Lower leg skin (tissue), 4 donors: Measurements from ENCODE around the gene ZNF587B. TPM values are rescaled to one million over a fixed set of nuclear protein-coding genes. Genes with fewer than 3 reads are reported as not detected.
A peak's percentile ranks its signal among the peaks of the same experiment; 100 is the strongest.
"Not testable (repeated sequence)": the region's sequence is repeated elsewhere in the genome, so short reads cannot be mapped to it uniquely, and the experiment has no call there.

ENCODE experiments used
- DNase-seq, 2 donors: peaks; one replicate each; pipeline ENCODE4 v3.0.0-alpha.2; 2019; ENCODE audit warnings: low spot score in 2 of 2
- H3K4me3 ChIP-seq: fragments of 200-600 bp; sonication (generic); 2 replicates; pipeline ENCODE4 v1.5.1; 2017; ENCODE audit warnings: mild to moderate bottlenecking, low read depth; ENCODE audit not compliant: poor library complexity, severe bottlenecking
- POLR2A ChIP-seq, 2 donors: fragments of 450-650 bp; IDR thresholded peaks; one replicate each; pipeline ENCODE4 v1.6.1; 2016 to 2017; ENCODE audit warnings: antibody characterized with exemption in 2 of 2, mild to moderate bottlenecking in 1 of 2, moderate library complexity in 1 of 2
- WGBS, 2 donors: methylation state at CpG; one replicate each; pipeline ENCODE4 v1.1.5; 2018; 5-methylcytosine and 5-hydroxymethylcytosine counted together
- intact Hi-C: fragments of 100-400 bp; cut with DNase I; formaldehyde crosslinking; loops from one replicate; pipeline ENCODE4 v1.15.0; 2023; ENCODE audit warnings: low total_unique reads
- total RNA-seq, 4 donors: library from RNA; depleted of rRNA; stranded (reverse); fragments of >200 nt; gene quantifications; one replicate each; pipeline ENCODE4 v1.1.0, GENCODE V29; 2016
- TF ChIP-seq, protein P1 (sequence below), 3 donors: fragments of 450-650 bp; IDR thresholded peaks; one replicate each; pipeline ENCODE4 v1.5.1; 2016; ENCODE audit warnings: antibody characterized with exemption in 3 of 3, mild to moderate bottlenecking in 3 of 3, moderate library complexity in 2 of 3

Gene ZNF587B
- total RNA-seq, 4 donors from 2014 or later = 11.8 to 16.7 (median 13.7) TPM

DNA sequence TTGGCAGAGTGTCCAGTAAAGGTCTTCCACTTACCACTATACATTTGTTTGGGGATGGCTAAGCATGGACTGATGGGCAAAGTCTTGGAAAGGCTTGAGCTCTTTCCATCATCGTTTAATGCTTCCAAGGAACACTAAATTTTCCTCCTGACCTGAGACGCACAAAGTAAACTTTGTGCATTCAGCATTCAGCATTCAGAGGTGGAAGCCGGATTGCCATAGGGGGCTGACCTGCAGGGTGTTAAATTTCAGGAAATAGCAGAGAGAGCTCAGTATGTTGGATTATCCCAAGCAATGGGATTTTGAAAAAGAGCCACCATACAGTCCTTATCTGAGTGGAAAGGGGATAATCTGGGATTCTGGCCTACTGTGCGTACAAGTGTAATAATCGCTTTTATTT is 29.4 kb upstream of the ZNF587B start:
- no peak for DNase-seq
- intact Hi-C loops = no loop called here
- TF ChIP-seq, protein P1, sequence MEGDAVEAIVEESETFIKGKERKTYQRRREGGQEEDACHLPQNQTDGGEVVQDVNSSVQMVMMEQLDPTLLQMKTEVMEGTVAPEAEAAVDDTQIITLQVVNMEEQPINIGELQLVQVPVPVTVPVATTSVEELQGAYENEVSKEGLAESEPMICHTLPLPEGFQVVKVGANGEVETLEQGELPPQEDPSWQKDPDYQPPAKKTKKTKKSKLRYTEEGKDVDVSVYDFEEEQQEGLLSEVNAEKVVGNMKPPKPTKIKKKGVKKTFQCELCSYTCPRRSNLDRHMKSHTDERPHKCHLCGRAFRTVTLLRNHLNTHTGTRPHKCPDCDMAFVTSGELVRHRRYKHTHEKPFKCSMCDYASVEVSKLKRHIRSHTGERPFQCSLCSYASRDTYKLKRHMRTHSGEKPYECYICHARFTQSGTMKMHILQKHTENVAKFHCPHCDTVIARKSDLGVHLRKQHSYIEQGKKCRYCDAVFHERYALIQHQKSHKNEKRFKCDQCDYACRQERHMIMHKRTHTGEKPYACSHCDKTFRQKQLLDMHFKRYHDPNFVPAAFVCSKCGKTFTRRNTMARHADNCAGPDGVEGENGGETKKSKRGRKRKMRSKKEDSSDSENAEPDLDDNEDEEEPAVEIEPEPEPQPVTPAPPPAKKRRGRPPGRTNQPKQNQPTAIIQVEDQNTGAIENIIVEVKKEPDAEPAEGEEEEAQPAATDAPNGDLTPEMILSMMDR (IDR thresholded peaks at IDR 0.05) = no peak
- no peak overlapping the region for H3K4me3 ChIP-seq
- 70 to 71% methylated on average over 5 of the region's 5 CpGs for WGBS, 2 donors

DNA sequence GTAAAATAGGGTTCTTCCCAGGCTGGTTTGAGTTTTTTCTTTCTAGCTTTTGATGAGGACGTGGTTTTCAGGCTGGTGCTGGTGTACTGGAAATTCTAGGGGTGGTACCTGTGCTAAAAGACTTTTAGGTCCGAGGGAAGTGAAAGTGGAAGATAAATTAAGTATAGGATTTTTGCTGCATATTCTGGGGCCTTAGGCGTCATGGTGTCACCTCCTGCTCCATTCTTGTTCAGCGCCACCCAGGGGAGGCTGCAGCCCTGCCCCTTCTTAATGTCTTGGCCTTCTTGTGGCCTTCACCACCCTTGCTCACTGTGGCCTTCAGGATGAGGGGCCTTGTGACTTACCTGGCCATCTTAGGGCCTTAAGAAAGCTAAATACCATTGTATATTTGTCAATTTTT is 27.8 kb upstream of the ZNF587B start:
- intact Hi-C loops = no loop called here
- DNase-seq = no peak
- WGBS, 2 donors = 78 to 80% methylated on average over 4 of the region's 4 CpGs
- H3K4me3 ChIP-seq = no peak overlapping the region
- no peak for TF ChIP-seq POLR2A (IDR thresholded peaks at IDR 0.05)
- TF ChIP-seq, protein P1 (IDR thresholded peaks at IDR 0.05) = no peak

GRCh38 chr19:57803265-57803593 is 26.9 kb upstream of the ZNF587B start:
- intact Hi-C loops = no loop called here
- no peak for TF ChIP-seq POLR2A (IDR thresholded peaks at IDR 0.05)
- TF ChIP-seq, protein P1 (IDR thresholded peaks at IDR 0.05) = no peak
- 4 to 8% methylated on average over 6 of the region's 6 CpGs for WGBS, 2 donors
- no peak for DNase-seq
- peak overlapping the region; percentile 23 for H3K4me3 ChIP-seq

DNA sequence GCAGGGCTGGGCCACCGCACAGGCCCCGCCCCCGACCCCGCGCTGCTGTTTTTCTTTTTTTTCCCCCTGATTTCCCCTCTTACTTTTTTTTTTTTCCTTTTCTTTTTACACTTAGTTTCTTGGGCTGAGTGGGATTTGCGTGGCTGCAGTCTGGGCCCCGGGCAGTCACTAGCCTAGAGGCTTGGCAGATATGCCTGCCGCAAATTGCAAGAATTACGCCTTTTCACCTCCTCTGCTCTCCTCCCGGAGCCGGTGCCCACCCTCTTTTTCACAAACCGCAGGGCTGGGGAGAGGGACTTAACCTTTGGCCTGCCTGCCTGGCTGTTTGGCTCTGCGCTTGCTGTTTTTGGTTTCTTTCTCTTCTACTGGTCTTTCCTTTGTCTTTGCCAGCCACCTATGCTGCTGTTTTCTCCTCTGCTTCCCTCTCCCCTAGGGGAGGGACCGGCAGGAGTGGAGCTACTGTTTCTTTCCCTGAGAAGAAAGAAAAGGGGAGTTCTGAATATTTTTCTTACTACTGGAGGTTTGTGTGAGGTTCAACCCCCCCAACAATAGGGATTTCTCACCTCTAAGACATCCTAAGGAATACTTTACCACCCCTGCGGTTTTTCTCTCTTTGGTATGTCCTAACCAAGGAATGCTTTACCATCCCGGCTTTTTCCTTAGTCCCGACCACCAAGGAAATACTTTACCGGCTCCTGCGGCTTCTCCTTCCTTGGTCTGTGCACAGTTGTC is 26.3 kb upstream of the ZNF587B start:
- intact Hi-C loops = no loop called here
- WGBS, 2 donors = 3 to 5% methylated on average over 19 of the region's 19 CpGs
- H3K4me3 ChIP-seq = peak overlapping the region; percentile 23
- no peak for DNase-seq
- TF ChIP-seq, protein P1 (IDR thresholded peaks at IDR 0.05) = no peak
- TF ChIP-seq POLR2A (IDR thresholded peaks at IDR 0.05) = no peak

GRCh38 chr19:57807541-57807940 is 22.6 kb upstream of the ZNF587B start:
- intact Hi-C loops = no loop called here
- DNase-seq = no peak
- no peak for TF ChIP-seq POLR2A (IDR thresholded peaks at IDR 0.05)
- TF ChIP-seq, protein P1 (IDR thresholded peaks at IDR 0.05) = no peak
- no peak overlapping the region for H3K4me3 ChIP-seq
- 86 to 95% methylated on average over 2 of the region's 2 CpGs for WGBS, 2 donors

- intact Hi-C loops, H3K4me3 ChIP-seq, DNase-seq: not testable (repeated sequence)
- 81 to 83% methylated on average over 17 of the region's 17 CpGs for WGBS, 2 donors
Measured at GRCh38 chr19:57810410-57811295, 19.4 kb upstream of the ZNF587B start.
